ENCODE data around the gene P3H3.
A peak's percentile ranks its signal among the peaks of the same experiment; 100 is the strongest.

The P3H3 gene

DNA sequence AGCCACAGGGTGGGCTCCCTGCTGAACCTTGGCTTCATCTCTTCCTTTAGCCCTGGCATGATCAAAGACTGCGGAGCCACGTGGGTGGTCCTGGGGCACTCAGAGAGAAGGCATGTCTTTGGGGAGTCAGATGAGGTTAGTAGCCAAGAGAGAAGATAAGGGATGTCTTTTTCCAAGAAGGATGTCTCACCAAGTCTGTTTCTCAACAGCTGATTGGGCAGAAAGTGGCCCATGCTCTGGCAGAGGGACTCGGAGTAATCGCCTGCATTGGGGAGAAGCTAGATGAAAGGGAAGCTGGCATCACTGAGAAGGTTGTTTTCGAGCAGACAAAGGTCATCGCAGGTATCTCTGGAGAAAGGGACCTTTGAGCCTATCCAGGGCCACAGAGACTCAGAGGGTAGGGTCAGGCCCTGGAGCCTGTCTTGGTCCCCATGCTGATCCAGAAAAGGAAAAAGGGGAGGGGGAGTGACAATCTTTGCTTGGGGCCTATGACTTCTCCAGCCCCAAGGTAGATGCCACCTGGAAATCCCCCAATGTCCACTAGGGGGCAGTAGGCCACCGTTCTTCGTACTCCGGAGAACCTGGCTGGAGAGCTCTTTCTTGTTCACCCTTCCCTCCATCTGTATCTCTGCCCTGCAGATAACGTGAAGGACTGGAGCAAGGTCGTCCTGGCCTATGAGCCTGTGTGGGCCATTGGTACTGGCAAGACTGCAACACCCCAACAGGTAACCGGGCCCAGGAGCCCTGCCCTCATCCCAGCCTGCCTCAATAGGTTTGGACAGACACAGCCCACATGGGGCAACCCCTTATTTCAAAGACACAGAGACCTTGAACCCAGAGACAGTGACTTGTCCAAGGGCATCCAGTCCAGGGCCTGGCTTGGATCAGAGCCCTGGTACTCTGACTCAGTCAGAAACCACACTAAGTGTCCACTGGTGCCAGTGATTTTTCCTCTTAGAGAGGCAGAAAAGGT, 41.1 kb downstream of the P3H3 start (continued):
- TF ChIP-seq ZNF311 (tag by site-specific recombination; IDR thresholded peaks at IDR 0.05; ENCODE audit: borderline replicate concordance), result no peak
- no peak for TF ChIP-seq ZNF112 (tag by site-specific recombination; IDR thresholded peaks at IDR 0.05)
- TF ChIP-seq OSR2 (tag by site-specific recombination; IDR thresholded peaks at IDR 0.05), result no peak
- TF ChIP-seq ZNF138 (tag by site-specific recombination; IDR thresholded peaks at IDR 0.05; ENCODE audit: borderline replicate concordance), result no peak
- no peak for TF ChIP-seq ZNF48 (tag by site-specific recombination; IDR thresholded peaks at IDR 0.05)
- no peak for TF ChIP-seq HOXC10 (CRISPR knock-in tag; IDR thresholded peaks at IDR 0.05)
- no peak for TF ChIP-seq SP3 (tag by site-specific recombination; IDR thresholded peaks at IDR 0.05)
- TF ChIP-seq TRIM28 (IDR thresholded peaks at IDR 0.05; ENCODE audit: borderline replicate concordance, low read length), result 0 out of 2 replicates have a peak, but pooled peaks have one; percentile 62
- no peak for TF ChIP-seq IKZF3 (tag by site-specific recombination; IDR thresholded peaks at IDR 0.05)
- no peak for TF ChIP-seq ZNF16 (tag by site-specific recombination; IDR thresholded peaks at IDR 0.05; ENCODE audit: low read depth)
- no peak for TF ChIP-seq ZFP69B (tag by site-specific recombination; IDR thresholded peaks at IDR 0.05)
- no peak for TF ChIP-seq ZSCAN23 (tag by site-specific recombination; IDR thresholded peaks at IDR 0.05)
- TF ChIP-seq, protein P1, sequence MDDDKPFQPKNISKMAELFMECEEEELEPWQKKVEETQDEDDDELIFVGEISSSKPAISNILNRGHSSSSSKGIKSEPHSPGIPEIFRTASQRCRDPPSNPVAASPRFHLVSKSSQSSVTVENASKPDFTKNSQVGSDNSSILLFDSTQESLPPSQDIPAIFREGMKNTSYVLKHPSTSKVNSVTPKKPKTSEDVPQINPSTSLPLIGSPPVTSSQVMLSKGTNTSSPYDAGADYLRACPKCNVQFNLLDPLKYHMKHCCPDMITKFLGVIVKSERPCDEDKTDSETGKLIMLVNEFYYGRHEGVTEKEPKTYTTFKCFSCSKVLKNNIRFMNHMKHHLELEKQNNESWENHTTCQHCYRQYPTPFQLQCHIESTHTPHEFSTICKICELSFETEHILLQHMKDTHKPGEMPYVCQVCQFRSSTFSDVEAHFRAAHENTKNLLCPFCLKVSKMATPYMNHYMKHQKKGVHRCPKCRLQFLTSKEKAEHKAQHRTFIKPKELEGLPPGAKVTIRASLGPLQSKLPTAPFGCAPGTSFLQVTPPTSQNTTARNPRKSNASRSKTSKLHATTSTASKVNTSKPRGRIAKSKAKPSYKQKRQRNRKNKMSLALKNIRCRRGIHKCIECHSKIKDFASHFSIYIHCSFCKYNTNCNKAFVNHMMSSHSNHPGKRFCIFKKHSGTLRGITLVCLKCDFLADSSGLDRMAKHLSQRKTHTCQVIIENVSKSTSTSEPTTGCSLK (tag by site-specific recombination; IDR thresholded peaks at IDR 0.05), result no peak
- no peak for TF ChIP-seq ZNF518A (tag by site-specific recombination; conservative IDR thresholded peaks at IDR 0.05; ENCODE audit: low read depth)
- no peak for TF ChIP-seq ZNF544 (tag by site-specific recombination; IDR thresholded peaks at IDR 0.05)
- TF ChIP-seq BCL11B (tag by site-specific recombination; IDR thresholded peaks at IDR 0.05; ENCODE audit: low read depth), result no peak
- TF ChIP-seq ZNF324 (tag by site-specific recombination; IDR thresholded peaks at IDR 0.05), result no peak
- no peak for TF ChIP-seq ZBTB21 (tag by site-specific recombination; IDR thresholded peaks at IDR 0.05)
- no peak for TF ChIP-seq ZNF184 (tag by site-specific recombination; IDR thresholded peaks at IDR 0.05)
- no peak for TF ChIP-seq REPIN1 (tag by site-specific recombination; IDR thresholded peaks at IDR 0.05; ENCODE audit: low read depth)
- TF ChIP-seq ZNF561 (tag by site-specific recombination; IDR thresholded peaks at IDR 0.05; ENCODE audit: borderline replicate concordance), result peak; percentile 38; the same call in 1 of the 2 replicates
- TF ChIP-seq ZNF76 (tag by site-specific recombination; IDR thresholded peaks at IDR 0.05; ENCODE audit: borderline replicate concordance, low read depth), result no peak
- TF ChIP-seq KLF9 (tag by site-specific recombination; IDR thresholded peaks at IDR 0.05; ENCODE audit: low read depth), result no peak
- TF ChIP-seq, protein P2, sequence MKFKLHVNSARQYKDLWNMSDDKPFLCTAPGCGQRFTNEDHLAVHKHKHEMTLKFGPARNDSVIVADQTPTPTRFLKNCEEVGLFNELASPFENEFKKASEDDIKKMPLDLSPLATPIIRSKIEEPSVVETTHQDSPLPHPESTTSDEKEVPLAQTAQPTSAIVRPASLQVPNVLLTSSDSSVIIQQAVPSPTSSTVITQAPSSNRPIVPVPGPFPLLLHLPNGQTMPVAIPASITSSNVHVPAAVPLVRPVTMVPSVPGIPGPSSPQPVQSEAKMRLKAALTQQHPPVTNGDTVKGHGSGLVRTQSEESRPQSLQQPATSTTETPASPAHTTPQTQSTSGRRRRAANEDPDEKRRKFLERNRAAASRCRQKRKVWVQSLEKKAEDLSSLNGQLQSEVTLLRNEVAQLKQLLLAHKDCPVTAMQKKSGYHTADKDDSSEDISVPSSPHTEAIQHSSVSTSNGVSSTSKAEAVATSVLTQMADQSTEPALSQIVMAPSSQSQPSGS (tag by site-specific recombination; IDR thresholded peaks at IDR 0.05; ENCODE audit: low read depth), result no peak
- 0 out of 2 replicates have a peak, but pooled peaks have one; percentile 13 for TF ChIP-seq MZF1 (tag by site-specific recombination; IDR thresholded peaks at IDR 0.05; ENCODE audit: borderline replicate concordance)
- no peak for TF ChIP-seq ZBTB1 (tag by site-specific recombination; IDR thresholded peaks at IDR 0.05)
- TF ChIP-seq, protein P3, sequence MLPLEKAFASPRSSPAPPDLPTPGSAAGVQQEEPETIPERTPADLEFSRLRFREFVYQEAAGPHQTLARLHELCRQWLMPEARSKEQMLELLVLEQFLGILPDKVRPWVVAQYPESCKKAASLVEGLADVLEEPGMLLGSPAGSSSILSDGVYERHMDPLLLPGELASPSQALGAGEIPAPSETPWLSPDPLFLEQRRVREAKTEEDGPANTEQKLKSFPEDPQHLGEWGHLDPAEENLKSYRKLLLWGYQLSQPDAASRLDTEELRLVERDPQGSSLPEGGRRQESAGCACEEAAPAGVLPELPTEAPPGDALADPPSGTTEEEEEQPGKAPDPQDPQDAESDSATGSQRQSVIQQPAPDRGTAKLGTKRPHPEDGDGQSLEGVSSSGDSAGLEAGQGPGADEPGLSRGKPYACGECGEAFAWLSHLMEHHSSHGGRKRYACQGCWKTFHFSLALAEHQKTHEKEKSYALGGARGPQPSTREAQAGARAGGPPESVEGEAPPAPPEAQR (tag by site-specific recombination; IDR thresholded peaks at IDR 0.05), result no peak
- peak; percentile 68 for TF ChIP-seq ZNF335 (tag by site-specific recombination; conservative IDR thresholded peaks at IDR 0.05)
